Stomach (tissue), 9 donors: Measurements from ENCODE around the gene TRIM5. TPM values are rescaled to one million over a fixed set of nuclear protein-coding genes. Genes with fewer than 3 reads are reported as not detected.

Experiments used
- DNase-seq, 2 donors: peaks; one replicate each; pipeline versions ENCODE4 v3.0.0 to v3.0.0-alpha.2; 2013 to 2019
- H3K27ac ChIP-seq, 5 donors: fragments of 200-600 bp in 4 of 5; sonication (generic) in 4 of 5; one replicate each; pipeline ENCODE4 v1.5.1; 2013 to 2019; ENCODE audit warnings: mild to moderate bottlenecking in 1 of 5, moderate library complexity in 1 of 5
- H3K27me3 ChIP-seq, 3 donors: fragments of 200-600 bp; sonication (generic); one replicate each; pipeline ENCODE4 v1.5.1; 2017 to 2019; ENCODE audit warnings: mixed run types in 1 of 3
- H3K36me3 ChIP-seq, 4 donors: fragments of 200-600 bp; sonication (generic); 1 replicate in 3 of 4; 2 replicates in 1 of 4; pipeline ENCODE4 v1.5.1; 2016 to 2019
- H3K4me1 ChIP-seq, 4 donors: fragments of 200-600 bp; sonication (generic); one replicate each; pipeline ENCODE4 v1.5.1; 2016 to 2019
- H3K4me3 ChIP-seq, 4 donors: fragments of 200-600 bp; sonication (generic) in 3 of 4; one replicate each; pipeline ENCODE4 v1.5.1; 2016 to 2019; ENCODE audit warnings: mild to moderate bottlenecking in 1 of 4
- H3K9me3 ChIP-seq, 4 donors: fragments of 200-600 bp; sonication (generic); one replicate each; pipeline ENCODE4 v1.5.1; 2016 to 2019
- EP300 ChIP-seq: sonication (generic); formaldehyde crosslinking; IDR thresholded peaks from one replicate; pipeline ENCODE4 v1.6.1; 2017; ENCODE audit warnings: antibody characterized with exemption
- POLR2A ChIP-seq, 4 donors: fragments of 450-650 bp; IDR thresholded peaks; one replicate each; pipeline ENCODE4 v1.6.1; 2016; ENCODE audit warnings: antibody characterized with exemption in 4 of 4, control low read depth in 2 of 4, mild to moderate bottlenecking in 1 of 4, moderate library complexity in 1 of 4
- POLR2AphosphoS5 ChIP-seq, 3 donors: sonication (generic); formaldehyde crosslinking; IDR thresholded peaks; one replicate each; pipeline ENCODE4 v1.6.1; 2016; ENCODE audit warnings: antibody characterized with exemption in 3 of 3
- WGBS, 5 donors: extraction: QIAGEN DNeasy Blood & Tissue Kit in 3 of 5; methylation state at CpG; one replicate each; pipeline versions ENCODE4 v1.1.5 to v1.1.7; 2013 to 2018; 5-methylcytosine and 5-hydroxymethylcytosine counted together
- intact Hi-C: fragments of 100-400 bp; cut with DNase I; formaldehyde crosslinking; loops from one replicate; pipeline ENCODE4 v1.15.1; 2023; ENCODE audit warnings: low total_unique reads
- polyA plus RNA-seq, 3 donors: library from polyadenylated mRNA; stranded (reverse); fragments of 200-250 nt; gene quantifications; one replicate each; pipeline ENCODE4 v1.2.3, GENCODE V29; 2013
- total RNA-seq, 5 donors: library from RNA; depleted of rRNA; stranded (reverse); fragments of >200 nt; gene quantifications; one replicate each; pipeline versions ENCODE4 v1.1.0 to v1.2.3, GENCODE V29; 2014 to 2016
- TF ChIP-seq, protein P1 (sequence below), 7 experiments: fragments of 450-650 bp in 4 of 7; fragments of 200-600 bp in 3 of 7; sonication (generic) in 3 of 7; IDR thresholded peaks; one replicate each; pipeline ENCODE4 v1.5.1; 2016 to 2019; ENCODE audit warnings: antibody characterized with exemption in 7 of 7, control low read depth in 2 of 7, mild to moderate bottlenecking in 1 of 7
- donor health status: healthy with polysubstance abuse.
- donor health status: Bipolar disorder and iron deficiency.
- donor health status: healthy.

The TRIM5 gene
- total and polyA plus RNA-seq, 8 donors, result 4.2 to 81.4 (median 12.6) TPM; not detected in 1

GRCh38 chr11:5631417-5631816 is 53.5 kb downstream of the TRIM5 start:
- Histone ChIP-seq H3K27ac (no peak overlapping the region), H3K4me1 (no peaks in the 10 kb centered on the region), H3K27me3 (no peaks in the 10 kb centered on the region), H3K9me3 (no peaks in the 10 kb centered on the region), H3K36me3 (peaks cover 13 to 39% (median 36%) of the 10 kb centered on the region in 4 donors), H3K4me3 (no peak overlapping the region)
- no peak for TF ChIP-seq EP300
- TF ChIP-seq POLR2AphosphoS5 (IDR thresholded peaks at IDR 0.05), result no peak
- TF ChIP-seq POLR2A (IDR thresholded peaks at IDR 0.05), result no peak
- TF ChIP-seq, protein P1, sequence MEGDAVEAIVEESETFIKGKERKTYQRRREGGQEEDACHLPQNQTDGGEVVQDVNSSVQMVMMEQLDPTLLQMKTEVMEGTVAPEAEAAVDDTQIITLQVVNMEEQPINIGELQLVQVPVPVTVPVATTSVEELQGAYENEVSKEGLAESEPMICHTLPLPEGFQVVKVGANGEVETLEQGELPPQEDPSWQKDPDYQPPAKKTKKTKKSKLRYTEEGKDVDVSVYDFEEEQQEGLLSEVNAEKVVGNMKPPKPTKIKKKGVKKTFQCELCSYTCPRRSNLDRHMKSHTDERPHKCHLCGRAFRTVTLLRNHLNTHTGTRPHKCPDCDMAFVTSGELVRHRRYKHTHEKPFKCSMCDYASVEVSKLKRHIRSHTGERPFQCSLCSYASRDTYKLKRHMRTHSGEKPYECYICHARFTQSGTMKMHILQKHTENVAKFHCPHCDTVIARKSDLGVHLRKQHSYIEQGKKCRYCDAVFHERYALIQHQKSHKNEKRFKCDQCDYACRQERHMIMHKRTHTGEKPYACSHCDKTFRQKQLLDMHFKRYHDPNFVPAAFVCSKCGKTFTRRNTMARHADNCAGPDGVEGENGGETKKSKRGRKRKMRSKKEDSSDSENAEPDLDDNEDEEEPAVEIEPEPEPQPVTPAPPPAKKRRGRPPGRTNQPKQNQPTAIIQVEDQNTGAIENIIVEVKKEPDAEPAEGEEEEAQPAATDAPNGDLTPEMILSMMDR (IDR thresholded peaks at IDR 0.05), result no peak
- 69 to 93% (median 92%) methylated on average over 2 of the region's 2 CpGs for WGBS, 5 donors
- intact Hi-C loops, result no loop called here
- no peak for DNase-seq

- Histone ChIP-seq H3K4me3 (no peak overlapping the region), H3K27me3 (no peaks in the 10 kb centered on the region), H3K36me3 (no peaks in the 10 kb centered on the region), H3K9me3 (no peaks in the 10 kb centered on the region), H3K4me1 (peaks cover 9 to 32% (median 22%) of the 10 kb centered on the region in 4 donors), H3K27ac (no peak overlapping the region)
- TF ChIP-seq EP300 (no peak), POLR2AphosphoS5 (IDR thresholded peaks at IDR 0.05) (no peak), POLR2A (IDR thresholded peaks at IDR 0.05) (no peak)
- TF ChIP-seq, protein P1 (IDR thresholded peaks at IDR 0.05), result no peak
- 77 to 84% (median 80%) methylated on average over 5 of the region's 5 CpGs for WGBS, 5 donors
- intact Hi-C loops, result no loop called here
- no peak for DNase-seq
These were observed 58.7 kb downstream of the TRIM5 start for GRCh38 chr11:5626196-5626595.

GRCh38 chr11:5625281-5625680 is 59.6 kb downstream of the TRIM5 start:
- Histone ChIP-seq H3K27ac (peak overlapping the region; percentile 63 to 85 (median 80)), H3K9me3 (no peaks in the 10 kb centered on the region), H3K4me1 (peaks cover 14 to 40% (median 30%) of the 10 kb centered on the region in 4 donors), H3K36me3 (no peaks in the 10 kb centered on the region), H3K27me3 (no peaks in the 10 kb centered on the region), H3K4me3 (peak overlapping the region; percentile 50 to 54 (median 53))
- intact Hi-C loops, result no loop called here
- 3 to 17% (median 10%) methylated on average over 4 of the region's 4 CpGs for WGBS, 5 donors
- TF ChIP-seq, protein P1 (IDR thresholded peaks at IDR 0.05), result no peak
- TF ChIP-seq EP300, result no peak
- TF ChIP-seq POLR2A (IDR thresholded peaks at IDR 0.05), result no peak
- peak in 1 of 2 donors; percentile 14 for DNase-seq

GRCh38 chr11:5624489-5625279 is 60.2 kb downstream of the TRIM5 start, which contains the start of gene TRIM34:
TRIM34 (plus strand) TSS chr11:5625001; CDS start chr11:5632332, 7,331 bp downstream.
- Histone ChIP-seq H3K27me3 (no peaks in the 10 kb centered on the region), H3K27ac (peak within 1 kb of the TSS; percentile 63 to 85 (median 80)), H3K36me3 (no peaks in the 10 kb centered on the region), H3K4me1 (peaks cover 14 to 40% (median 30%) of the 10 kb centered on the region in 4 donors), H3K9me3 (no peaks in the 10 kb centered on the region), H3K4me3 (peak within 1 kb of the TSS; percentile 50 to 54 (median 53))
- WGBS, 5 donors, result 11 to 15% (median 13%) methylated on average over 7 of the region's 7 CpGs
- peak; percentile 37 to 66 (median 62) for TF ChIP-seq POLR2AphosphoS5 (IDR thresholded peaks at IDR 0.05)
- TF ChIP-seq POLR2A (IDR thresholded peaks at IDR 0.05), result no peak
- intact Hi-C loops, result no loop called here
- peak; percentile 56 to 90 for DNase-seq

DNA sequence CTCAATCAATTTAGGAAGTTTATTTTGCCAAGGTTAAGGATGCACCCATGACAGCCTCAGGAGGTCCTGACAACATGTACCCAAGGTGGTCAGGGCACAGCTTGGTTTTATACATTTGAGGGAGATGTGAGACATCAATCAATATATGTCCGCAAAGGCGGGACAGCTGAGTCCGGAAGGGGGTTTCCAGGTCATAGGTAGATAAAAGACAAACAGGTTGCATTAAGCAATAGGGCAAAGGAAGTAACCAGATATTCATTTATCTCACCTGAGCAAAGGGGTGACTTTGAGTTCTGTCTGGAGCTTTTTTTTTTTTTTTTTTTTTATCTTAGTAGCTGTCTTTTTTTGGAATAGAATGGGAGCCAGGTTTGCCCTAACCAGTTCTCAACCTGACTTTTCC is 62.1 kb downstream of the TRIM5 start:
- TF ChIP-seq POLR2AphosphoS5 (IDR thresholded peaks at IDR 0.05), result no peak
- no peak for TF ChIP-seq POLR2A (IDR thresholded peaks at IDR 0.05)
- TF ChIP-seq EP300, result no peak
- TF ChIP-seq, protein P1 (IDR thresholded peaks at IDR 0.05), result no peak
- no peak for DNase-seq
- WGBS, 5 donors, result 89 to 95% (median 93%) methylated on average over 3 of the region's 3 CpGs
- no peaks in the 10 kb centered on the region for H3K36me3 ChIP-seq
- H3K4me1 ChIP-seq, result peaks cover 14 to 40% (median 30%) of the 10 kb centered on the region in 4 donors
- intact Hi-C loops, result no loop called here
- no peak overlapping the region for H3K27ac ChIP-seq
- no peaks in the 10 kb centered on the region for H3K9me3 ChIP-seq
- no peaks in the 10 kb centered on the region for H3K27me3 ChIP-seq
- H3K4me3 ChIP-seq, result no peak overlapping the region
